ENCODE results near the gene GPATCH2L. TPM values are rescaled to one million over a fixed set of nuclear protein-coding genes. Genes with fewer than 3 reads are reported as not detected.

The GPATCH2L gene
- total and polyA plus RNA-seq, 2 donors: 8.8 to 24.4 TPM

DNA sequence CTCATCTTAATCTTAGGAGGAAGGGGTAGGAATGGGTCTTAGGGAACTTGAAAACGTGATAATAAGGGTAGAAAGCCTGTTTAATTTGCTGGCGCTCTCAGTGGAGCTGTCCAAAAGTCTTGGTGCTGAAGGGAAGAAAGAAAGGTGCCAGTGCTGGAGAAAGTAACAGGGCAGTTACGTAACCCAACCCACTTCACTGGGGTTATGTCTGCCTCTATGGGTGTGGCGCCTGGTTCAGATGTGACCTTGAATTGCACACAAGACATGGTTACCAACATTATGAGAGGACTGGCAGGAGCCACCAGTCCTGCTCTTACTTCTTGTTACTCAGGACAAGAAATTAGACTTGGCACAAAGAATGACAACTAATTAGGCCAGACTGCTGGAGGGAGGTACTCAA lies 18.6 kb upstream of the GPATCH2L start:
- no peaks in the 10 kb centered on the region for H3K36me3 ChIP-seq (ENCODE audit: control insufficient read depth in 2 of 2, insufficient read depth in 2 of 2, low read length in 1 of 2)
- DNase-seq (ENCODE audit: low read depth in 6 of 9, low spot score in 9 of 9): peak in 7 of 9 donors; percentile 9 to 58 (median 23)
- no peaks in the 10 kb centered on the region for H3K4me1 ChIP-seq (ENCODE audit: control insufficient read depth in 2 of 2, insufficient read depth in 2 of 2, low read length in 2 of 2)
- WGBS: 35% methylated on average over 4 of the region's 4 CpGs
- H3K9me3 ChIP-seq (ENCODE audit: control insufficient read depth in 2 of 2, insufficient read depth in 1 of 2, low read length in 1 of 2): no peaks in the 10 kb centered on the region
- H3K27ac ChIP-seq (ENCODE audit: low read depth in 1 of 2, low read length in 1 of 2): no peak overlapping the region
- peaks cover 20 to 65% of the 10 kb centered on the region in 2 donors for H3K27me3 ChIP-seq (ENCODE audit: control insufficient read depth in 2 of 2, insufficient read depth in 1 of 2, low read length in 1 of 2)
- H3K4me3 ChIP-seq (ENCODE audit: low read length in 2 of 2): no peak overlapping the region

DNA sequence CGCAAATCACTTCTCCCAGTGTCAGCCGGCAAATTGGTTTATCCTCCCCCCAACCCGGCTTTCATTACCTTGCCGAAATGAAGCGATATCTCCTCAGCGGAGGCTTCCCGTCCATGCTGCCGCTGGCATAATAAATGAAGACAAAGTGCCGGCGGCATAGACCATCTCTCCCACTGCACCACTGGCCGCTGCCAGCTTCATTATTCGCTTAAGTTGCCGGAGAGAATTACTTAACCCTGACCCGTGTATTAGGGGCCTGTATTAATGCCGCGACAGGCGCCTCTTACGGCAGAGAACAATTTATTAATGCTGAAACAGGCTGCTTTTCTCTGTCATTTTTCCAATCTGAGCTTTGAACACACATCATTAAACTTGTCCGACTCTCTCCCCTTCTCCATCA lies 17.5 kb upstream of the GPATCH2L start:
- DNase-seq (ENCODE audit: low read depth in 6 of 9, low spot score in 9 of 9): no peak
- Histone ChIP-seq H3K4me1 (ENCODE audit: control insufficient read depth in 2 of 2, insufficient read depth in 2 of 2, low read length in 2 of 2) (no peaks in the 10 kb centered on the region), H3K4me3 (ENCODE audit: low read length in 2 of 2) (no peak overlapping the region), H3K9me3 (ENCODE audit: control insufficient read depth in 2 of 2, insufficient read depth in 1 of 2, low read length in 1 of 2) (no peaks in the 10 kb centered on the region), H3K27ac (ENCODE audit: low read depth in 1 of 2, low read length in 1 of 2) (no peak overlapping the region), H3K27me3 (ENCODE audit: control insufficient read depth in 2 of 2, insufficient read depth in 1 of 2, low read length in 1 of 2) (peaks cover 30 to 76% of the 10 kb centered on the region in 2 donors), H3K36me3 (ENCODE audit: control insufficient read depth in 2 of 2, insufficient read depth in 2 of 2, low read length in 1 of 2) (no peaks in the 10 kb centered on the region)
- 96% methylated on average over 19 of the region's 19 CpGs for WGBS

DNA sequence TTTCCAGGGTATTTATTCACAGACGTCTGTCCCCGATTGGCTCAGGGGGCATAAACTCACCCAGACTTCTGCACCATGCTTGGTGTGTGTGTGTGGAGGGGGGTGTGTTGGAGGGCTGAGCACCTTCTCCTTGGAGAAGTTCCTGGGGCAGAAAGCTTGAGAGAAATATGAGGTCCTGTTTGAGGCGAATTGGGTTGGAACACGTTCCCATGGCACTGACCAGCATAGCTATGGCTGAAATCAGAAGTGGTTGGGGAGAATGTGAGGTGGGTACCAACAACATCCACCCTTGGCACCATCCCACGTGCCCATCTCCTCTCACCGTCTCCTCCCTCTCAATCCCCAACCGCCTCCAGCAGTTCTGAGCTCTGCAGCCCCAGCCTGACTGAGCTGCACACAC lies 16.0 kb upstream of the GPATCH2L start:
- Histone ChIP-seq H3K27ac (ENCODE audit: low read depth in 1 of 2, low read length in 1 of 2) (no peak overlapping the region), H3K36me3 (ENCODE audit: control insufficient read depth in 2 of 2, insufficient read depth in 2 of 2, low read length in 1 of 2) (no peaks in the 10 kb centered on the region), H3K4me3 (ENCODE audit: low read length in 2 of 2) (no peak overlapping the region), H3K27me3 (ENCODE audit: control insufficient read depth in 2 of 2, insufficient read depth in 1 of 2, low read length in 1 of 2) (peaks cover 36 to 82% of the 10 kb centered on the region in 2 donors), H3K9me3 (ENCODE audit: control insufficient read depth in 2 of 2, insufficient read depth in 1 of 2, low read length in 1 of 2) (no peaks in the 10 kb centered on the region), H3K4me1 (ENCODE audit: control insufficient read depth in 2 of 2, insufficient read depth in 2 of 2, low read length in 2 of 2) (no peaks in the 10 kb centered on the region)
- 68% methylated on average over 7 of the region's 7 CpGs for WGBS
- DNase-seq (ENCODE audit: low read depth in 6 of 9, low spot score in 9 of 9): no peak

DNA sequence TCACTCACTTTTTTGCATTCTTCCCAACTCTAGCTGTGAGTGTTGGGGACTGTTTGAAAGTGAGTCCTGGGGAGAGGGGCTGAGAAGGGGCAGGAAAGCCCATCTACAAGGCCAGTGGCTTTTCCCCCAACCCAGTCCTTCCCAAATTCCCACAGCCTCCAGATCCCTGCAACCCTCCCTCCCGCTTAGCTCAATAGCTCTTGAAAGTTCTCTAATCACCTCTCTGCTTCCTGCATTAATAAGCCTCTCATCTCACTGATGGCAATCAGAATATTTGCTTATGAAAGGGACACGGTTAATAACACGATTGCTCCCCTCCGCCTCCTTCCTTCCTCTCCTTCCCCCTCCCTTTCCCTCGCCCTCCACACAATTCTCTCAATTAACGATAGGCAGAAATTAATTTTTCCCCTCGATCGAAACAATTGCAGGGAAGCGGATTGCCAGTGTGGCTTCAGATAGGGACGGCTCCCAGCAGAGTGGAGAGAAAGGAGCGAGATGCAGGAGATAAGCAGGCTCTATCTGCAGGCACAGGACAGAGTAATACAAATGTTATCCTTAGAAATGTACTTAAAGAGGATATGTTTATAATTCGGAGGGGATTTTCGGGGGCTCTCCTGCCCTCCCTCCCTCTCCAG lies 15.1 kb upstream of the GPATCH2L start:
- Histone ChIP-seq H3K27ac (ENCODE audit: low read depth in 1 of 2, low read length in 1 of 2) (no peak overlapping the region), H3K9me3 (ENCODE audit: control insufficient read depth in 2 of 2, insufficient read depth in 1 of 2, low read length in 1 of 2) (no peaks in the 10 kb centered on the region), H3K36me3 (ENCODE audit: control insufficient read depth in 2 of 2, insufficient read depth in 2 of 2, low read length in 1 of 2) (no peaks in the 10 kb centered on the region), H3K4me3 (ENCODE audit: low read length in 2 of 2) (no peak overlapping the region), H3K27me3 (ENCODE audit: control insufficient read depth in 2 of 2, insufficient read depth in 1 of 2, low read length in 1 of 2) (peaks cover 36 to 78% of the 10 kb centered on the region in 2 donors), H3K4me1 (ENCODE audit: control insufficient read depth in 2 of 2, insufficient read depth in 2 of 2, low read length in 2 of 2) (no peaks in the 10 kb centered on the region)
- no peak for DNase-seq (ENCODE audit: low read depth in 6 of 9, low spot score in 9 of 9)
- 20% methylated on average over 13 of the region's 13 CpGs for WGBS

DNA sequence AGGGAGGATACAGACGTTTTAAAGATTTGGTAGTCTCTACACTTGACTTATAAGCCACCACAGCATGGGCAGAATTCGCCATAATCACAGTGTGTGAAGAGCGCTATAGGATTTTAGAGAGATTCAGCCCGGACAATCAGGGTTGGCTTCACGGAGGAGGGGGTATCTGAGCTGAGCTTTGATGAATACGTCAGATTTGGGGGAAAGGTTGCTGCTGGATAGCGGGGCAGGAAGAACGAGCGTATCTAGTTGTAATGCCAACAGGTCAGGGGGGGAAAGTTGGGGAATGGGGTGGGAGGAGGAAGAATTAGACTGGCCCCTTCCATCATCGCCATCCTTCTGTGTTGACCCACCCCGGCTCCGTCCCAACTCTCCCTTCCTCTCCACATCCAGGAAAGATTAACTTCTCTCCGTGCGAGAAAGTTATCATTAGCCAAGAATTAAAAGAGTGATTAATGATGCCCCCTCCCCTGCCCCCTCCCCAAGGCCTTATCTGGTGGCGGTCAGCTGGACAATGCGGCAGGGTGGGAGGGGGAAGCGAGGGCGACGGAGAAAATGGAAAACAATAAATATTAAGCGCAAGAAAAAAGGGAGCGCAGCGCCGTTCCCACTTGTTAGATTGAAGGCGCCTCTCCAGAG lies 13.5 kb upstream of the GPATCH2L start:
- Histone ChIP-seq H3K36me3 (ENCODE audit: control insufficient read depth in 2 of 2, insufficient read depth in 2 of 2, low read length in 1 of 2) (no peaks in the 10 kb centered on the region), H3K4me3 (ENCODE audit: low read length in 2 of 2) (no peak overlapping the region), H3K9me3 (ENCODE audit: control insufficient read depth in 2 of 2, insufficient read depth in 1 of 2, low read length in 1 of 2) (peaks cover 0 to 4% of the 10 kb centered on the region in 2 donors), H3K4me1 (ENCODE audit: control insufficient read depth in 2 of 2, insufficient read depth in 2 of 2, low read length in 2 of 2) (no peaks in the 10 kb centered on the region), H3K27ac (ENCODE audit: low read depth in 1 of 2, low read length in 1 of 2) (no peak overlapping the region), H3K27me3 (ENCODE audit: control insufficient read depth in 2 of 2, insufficient read depth in 1 of 2, low read length in 1 of 2) (peaks cover 36 to 73% of the 10 kb centered on the region in 2 donors)
- WGBS: 8% methylated on average over 24 of the region's 24 CpGs
- DNase-seq (ENCODE audit: low read depth in 6 of 9, low spot score in 9 of 9): no peak

DNA sequence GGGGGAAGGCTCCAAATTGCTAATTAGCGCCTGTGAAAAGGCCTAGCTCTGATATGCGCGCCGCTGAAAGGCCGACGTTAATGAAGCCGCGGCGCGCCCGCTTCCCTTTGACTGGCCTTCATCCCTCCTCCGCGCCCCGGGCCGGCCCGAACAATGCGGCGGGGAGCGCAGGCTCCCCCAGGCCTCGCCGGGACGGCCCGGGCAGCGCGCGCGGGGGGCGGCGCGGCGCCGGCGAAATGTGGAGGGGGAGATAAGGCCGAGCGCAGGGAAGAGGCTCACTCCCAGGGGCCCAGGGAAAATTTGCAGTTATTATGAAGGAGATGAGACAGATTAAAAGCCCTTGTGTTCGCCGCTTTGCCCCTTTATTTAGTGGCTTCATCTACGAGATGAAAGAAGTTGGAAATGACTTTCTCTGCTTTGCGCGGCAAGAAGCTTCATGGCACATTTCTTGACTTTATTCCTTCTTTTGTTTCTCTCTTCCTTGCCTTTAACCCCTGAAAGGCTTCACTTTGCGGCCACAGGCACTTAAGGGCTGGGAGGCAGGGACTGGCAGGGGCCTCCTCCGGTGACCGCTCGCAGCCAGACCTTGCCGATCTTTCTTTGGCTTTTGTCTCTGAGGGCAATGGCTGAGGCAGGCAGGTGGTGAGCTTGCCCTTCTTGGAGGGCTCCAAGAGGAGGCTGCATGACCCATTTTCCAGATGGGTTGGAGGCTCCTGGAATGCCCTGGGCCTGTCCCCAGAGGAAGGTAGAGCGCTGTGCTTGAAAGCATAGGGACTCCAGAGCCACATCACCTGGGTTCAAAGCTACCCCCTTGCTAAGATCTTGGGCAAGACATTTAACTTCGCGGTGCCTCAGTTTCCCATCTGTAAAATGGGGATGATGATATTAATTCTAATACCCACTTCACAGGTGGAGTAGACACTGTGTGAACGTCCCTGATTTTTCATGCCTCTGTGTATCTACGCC lies 12.7 kb upstream of the GPATCH2L start:
- 12% methylated on average over 50 of the region's 50 CpGs for WGBS
- Histone ChIP-seq H3K36me3 (ENCODE audit: control insufficient read depth in 2 of 2, insufficient read depth in 2 of 2, low read length in 1 of 2) (no peaks in the 10 kb centered on the region), H3K27me3 (ENCODE audit: control insufficient read depth in 2 of 2, insufficient read depth in 1 of 2, low read length in 1 of 2) (peaks cover 36 to 69% of the 10 kb centered on the region in 2 donors), H3K9me3 (ENCODE audit: control insufficient read depth in 2 of 2, insufficient read depth in 1 of 2, low read length in 1 of 2) (peaks cover 0 to 4% of the 10 kb centered on the region in 2 donors), H3K27ac (ENCODE audit: low read depth in 1 of 2, low read length in 1 of 2) (no peak overlapping the region), H3K4me1 (ENCODE audit: control insufficient read depth in 2 of 2, insufficient read depth in 2 of 2, low read length in 2 of 2) (no peaks in the 10 kb centered on the region), H3K4me3 (ENCODE audit: low read length in 2 of 2) (no peak overlapping the region)
- DNase-seq (ENCODE audit: low read depth in 6 of 9, low spot score in 9 of 9): no peak

DNA sequence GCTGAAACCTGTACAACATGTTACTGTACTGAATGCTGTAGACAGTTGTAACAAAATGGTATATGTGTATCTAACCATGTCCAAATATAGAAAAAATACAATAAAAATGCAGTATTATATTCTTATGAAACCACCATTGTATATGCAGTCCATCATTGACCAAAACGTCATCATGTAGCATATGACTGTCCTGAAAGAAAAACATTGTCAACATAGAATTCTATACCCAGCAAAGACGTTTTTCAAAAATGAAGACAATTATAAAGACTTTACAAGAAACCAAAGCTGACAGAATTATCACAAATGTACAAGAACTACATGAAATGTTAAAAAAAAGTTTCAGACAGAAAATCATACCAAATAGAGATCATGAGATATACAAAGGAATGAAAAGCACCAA lies 8.1 kb upstream of the GPATCH2L start:
- WGBS: 81% methylated on average over 2 of the region's 2 CpGs
- DNase-seq (ENCODE audit: low read depth in 6 of 9, low spot score in 9 of 9): no peak
- peaks cover 13 to 30% of the 10 kb centered on the region in 2 donors for H3K27me3 ChIP-seq (ENCODE audit: control insufficient read depth in 2 of 2, insufficient read depth in 1 of 2, low read length in 1 of 2)
- H3K36me3 ChIP-seq (ENCODE audit: control insufficient read depth in 2 of 2, insufficient read depth in 2 of 2, low read length in 1 of 2): no peaks in the 10 kb centered on the region
- H3K27ac ChIP-seq (ENCODE audit: low read depth in 1 of 2, low read length in 1 of 2): no peak overlapping the region
- H3K9me3 ChIP-seq (ENCODE audit: control insufficient read depth in 2 of 2, insufficient read depth in 1 of 2, low read length in 1 of 2): peaks cover 0 to 4% of the 10 kb centered on the region in 2 donors
- H3K4me3 ChIP-seq (ENCODE audit: low read length in 2 of 2): no peak overlapping the region
- no peaks in the 10 kb centered on the region for H3K4me1 ChIP-seq (ENCODE audit: control insufficient read depth in 2 of 2, insufficient read depth in 2 of 2, low read length in 2 of 2)

DNA sequence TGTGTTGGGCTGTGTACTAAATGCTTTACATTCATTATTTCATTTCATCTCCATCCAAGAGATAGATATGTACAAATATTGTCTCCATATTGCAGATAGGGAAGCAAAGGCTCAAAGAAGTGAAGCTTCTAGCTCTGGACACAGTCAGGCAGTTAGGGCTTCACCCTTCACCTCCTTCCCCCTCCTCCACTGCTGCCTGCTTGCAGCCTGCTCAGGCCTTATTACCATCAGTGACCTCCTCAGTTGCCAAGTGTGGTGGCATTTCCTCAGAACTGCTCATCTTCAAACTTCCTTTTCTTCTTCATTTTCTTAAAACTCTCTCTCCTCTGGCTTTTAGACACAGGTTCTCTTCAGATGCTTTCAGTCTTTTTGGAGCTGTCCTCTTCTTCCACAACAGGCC lies 4.7 kb upstream of the GPATCH2L start:
- peaks cover 0 to 2% of the 10 kb centered on the region in 2 donors for H3K4me1 ChIP-seq (ENCODE audit: control insufficient read depth in 2 of 2, insufficient read depth in 2 of 2, low read length in 2 of 2)
- DNase-seq (ENCODE audit: low read depth in 6 of 9, low spot score in 9 of 9): no peak
- H3K9me3 ChIP-seq (ENCODE audit: control insufficient read depth in 2 of 2, insufficient read depth in 1 of 2, low read length in 1 of 2): peaks cover 1 to 10% of the 10 kb centered on the region in 2 donors
- H3K27ac ChIP-seq (ENCODE audit: low read depth in 1 of 2, low read length in 1 of 2): no peak overlapping the region
- H3K4me3 ChIP-seq (ENCODE audit: low read length in 2 of 2): no peak overlapping the region
- peaks cover 0 to 7% of the 10 kb centered on the region in 2 donors for H3K27me3 ChIP-seq (ENCODE audit: control insufficient read depth in 2 of 2, insufficient read depth in 1 of 2, low read length in 1 of 2)
- no peaks in the 10 kb centered on the region for H3K36me3 ChIP-seq (ENCODE audit: control insufficient read depth in 2 of 2, insufficient read depth in 2 of 2, low read length in 1 of 2)

DNA sequence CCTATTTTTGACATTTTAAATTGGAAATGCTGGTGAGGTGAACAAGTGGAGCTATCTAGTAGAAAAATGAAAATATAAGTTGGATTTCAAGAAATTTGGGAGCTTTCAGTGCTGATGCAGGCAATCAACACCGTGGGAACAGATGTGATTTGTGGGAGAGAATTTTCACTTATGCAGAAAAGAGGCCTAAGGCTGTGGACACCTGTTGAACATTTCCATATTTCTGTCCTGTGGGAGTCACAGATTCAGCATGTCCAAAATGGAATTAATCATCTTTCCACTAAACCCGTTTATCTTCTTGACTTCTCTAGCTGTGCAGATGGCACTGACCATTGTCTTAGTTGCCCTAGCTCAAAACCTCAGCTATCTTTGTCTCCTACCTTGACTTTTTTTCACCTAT lies 2.5 kb upstream of the GPATCH2L start:
- peaks cover under 1 to 1% of the 10 kb centered on the region in 2 donors for H3K36me3 ChIP-seq (ENCODE audit: control insufficient read depth in 2 of 2, insufficient read depth in 2 of 2, low read length in 1 of 2)
- H3K27ac ChIP-seq (ENCODE audit: low read depth in 1 of 2, low read length in 1 of 2): no peak overlapping the region
- H3K9me3 ChIP-seq (ENCODE audit: control insufficient read depth in 2 of 2, insufficient read depth in 1 of 2, low read length in 1 of 2): peaks cover 1 to 8% of the 10 kb centered on the region in 2 donors
- H3K27me3 ChIP-seq (ENCODE audit: control insufficient read depth in 2 of 2, insufficient read depth in 1 of 2, low read length in 1 of 2): peaks cover 0 to 5% of the 10 kb centered on the region in 2 donors
- 97% methylated on average over 2 of the region's 2 CpGs for WGBS
- no peak for DNase-seq (ENCODE audit: low read depth in 6 of 9, low spot score in 9 of 9)
- H3K4me1 ChIP-seq (ENCODE audit: control insufficient read depth in 2 of 2, insufficient read depth in 2 of 2, low read length in 2 of 2): peaks cover 5 to 7% of the 10 kb centered on the region in 2 donors
- H3K4me3 ChIP-seq (ENCODE audit: low read length in 2 of 2): no peak overlapping the region

Data from thymus (tissue), 11 donors.